K562 (cell line): Measurements from ENCODE around the gene UCHL5. TPM values are rescaled to one million over a fixed set of nuclear protein-coding genes. Genes with fewer than 3 reads are reported as not detected.

Source experiments
- BACH1 ChIP-seq: fragments of 200-800 bp; sonication (Bioruptor generic); IDR thresholded peaks from 2 replicates; pipeline ENCODE4 v1.6.1; 2016; ENCODE audit warnings: missing genetic modification characterization, missing compliant biosample characterization
- CHD4 ChIP-seq: fragments of 200-600 bp; sonication (generic); IDR thresholded peaks from 3 replicates; pipeline ENCODE4 v1.6.1; 2012; ENCODE audit warnings: low read depth, mild to moderate bottlenecking, mixed read lengths, low read length, inconsistent platforms; ENCODE audit not compliant: insufficient read depth, insufficient replicate concordance, poor library complexity, severe bottlenecking
- ZNF24 ChIP-seq: fragments of 450-650 bp; IDR thresholded peaks from 2 replicates; pipeline ENCODE4 v1.6.1; 2016
- ZNF766 ChIP-seq: fragments of 200-800 bp; sonication (Bioruptor generic); conservative IDR thresholded peaks from 2 replicates; pipeline ENCODE4 v1.6.1; 2016; ENCODE audit warnings: missing genetic modification characterization, missing compliant biosample characterization
- polyA plus RNA-seq, 8 experiments: library from polyadenylated mRNA; depleted of rRNA in 4 of 8; stranded (reverse) in 5 of 8; unstranded in 3 of 8; fragments of >200 nt; fragmentation: Nextera tagmentation in 2 of 8; fragmentation: Illumina TruSeq in 1 of 8; extraction: Ambion mirVana in 2 of 8; extraction: Trizol in 1 of 8; gene quantifications; 2 replicates each; pipeline versions ENCODE4 v1.2.1 to v1.2.3, GENCODE V29; 2011 to 2014; ENCODE audit warnings: inconsistent platforms in 1 of 8, missing spikeins in 1 of 8
- total RNA-seq, 7 experiments: library from RNA; depleted of rRNA in 6 of 7; stranded (reverse); fragments of >200 nt in 6 of 7; fragmentation: Illumina TruSeq in 2 of 7; extraction: Trizol in 2 of 7; gene quantifications; 2 replicates each; pipeline versions ENCODE4 v1.2.1 to v1.2.3, GENCODE V29; 2011 to 2021; ENCODE audit warnings: low replicate concordance in 1 of 7
- TF ChIP-seq, protein P1 (sequence below): fragments of 450-650 bp; IDR thresholded peaks from 2 replicates; pipeline ENCODE4 v1.6.1; 2016; ENCODE audit warnings: low read depth
- TF ChIP-seq, protein P2 (sequence below): fragments of 250-450 bp; sonication (Bioruptor Pico); IDR thresholded peaks from 2 replicates; pipeline ENCODE4 v1.5.0; 2021
- TF ChIP-seq, protein P3 (sequence below): sonication (generic); formaldehyde crosslinking; IDR thresholded peaks from 2 replicates; pipeline ENCODE4 v1.8.1; 2023; ENCODE audit warnings: missing genetic modification reagents, mild to moderate bottlenecking, borderline replicate concordance
- TF ChIP-seq, protein P4 (sequence below): fragments of 450-650 bp; IDR thresholded peaks from 2 replicates; pipeline ENCODE4 v1.7.0; 2016; ENCODE audit warnings: borderline replicate concordance

The UCHL5 gene
- total and polyA plus RNA-seq, 9 of the 15 experiments (the other 6 are each of a cell fraction or from before 2014, with no cell fraction given) = 61.0 to 206 (median 122) TPM

DNA sequence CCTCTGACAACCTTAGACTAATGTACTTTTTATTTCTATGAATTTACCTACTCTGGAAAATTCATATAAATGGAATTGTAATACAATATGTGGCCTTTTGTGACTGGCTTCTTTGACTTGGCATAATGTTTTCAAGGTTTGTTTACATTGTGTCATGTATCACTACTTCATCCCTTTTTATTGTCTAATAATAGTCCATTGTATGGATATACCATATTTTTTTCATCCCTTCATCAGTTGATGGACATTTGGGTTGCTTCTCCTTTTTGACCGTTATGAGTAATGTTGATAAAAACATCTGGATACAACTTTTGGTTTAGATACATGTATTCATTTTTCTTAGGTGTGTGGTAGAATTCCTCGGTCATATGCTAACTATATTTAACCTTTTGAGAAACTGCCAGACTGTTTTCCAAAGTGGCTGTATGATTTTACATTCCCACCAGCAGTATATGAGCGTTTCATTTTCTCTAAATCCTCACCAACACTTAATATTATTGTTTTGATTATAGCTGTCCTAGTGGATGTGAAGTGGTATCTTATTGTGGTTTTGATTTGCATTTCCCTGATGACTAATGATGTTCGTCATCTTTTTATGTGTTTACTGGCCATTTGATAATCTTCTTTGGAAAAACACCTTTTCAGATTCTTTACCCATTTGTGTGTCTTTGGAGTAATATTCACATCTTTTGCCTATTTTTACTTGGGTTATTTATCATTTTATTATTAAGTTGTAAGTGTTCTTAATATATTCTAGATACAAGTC is 3.7 kb upstream of the UCHL5 start (continued):
- TF ChIP-seq, protein P1, sequence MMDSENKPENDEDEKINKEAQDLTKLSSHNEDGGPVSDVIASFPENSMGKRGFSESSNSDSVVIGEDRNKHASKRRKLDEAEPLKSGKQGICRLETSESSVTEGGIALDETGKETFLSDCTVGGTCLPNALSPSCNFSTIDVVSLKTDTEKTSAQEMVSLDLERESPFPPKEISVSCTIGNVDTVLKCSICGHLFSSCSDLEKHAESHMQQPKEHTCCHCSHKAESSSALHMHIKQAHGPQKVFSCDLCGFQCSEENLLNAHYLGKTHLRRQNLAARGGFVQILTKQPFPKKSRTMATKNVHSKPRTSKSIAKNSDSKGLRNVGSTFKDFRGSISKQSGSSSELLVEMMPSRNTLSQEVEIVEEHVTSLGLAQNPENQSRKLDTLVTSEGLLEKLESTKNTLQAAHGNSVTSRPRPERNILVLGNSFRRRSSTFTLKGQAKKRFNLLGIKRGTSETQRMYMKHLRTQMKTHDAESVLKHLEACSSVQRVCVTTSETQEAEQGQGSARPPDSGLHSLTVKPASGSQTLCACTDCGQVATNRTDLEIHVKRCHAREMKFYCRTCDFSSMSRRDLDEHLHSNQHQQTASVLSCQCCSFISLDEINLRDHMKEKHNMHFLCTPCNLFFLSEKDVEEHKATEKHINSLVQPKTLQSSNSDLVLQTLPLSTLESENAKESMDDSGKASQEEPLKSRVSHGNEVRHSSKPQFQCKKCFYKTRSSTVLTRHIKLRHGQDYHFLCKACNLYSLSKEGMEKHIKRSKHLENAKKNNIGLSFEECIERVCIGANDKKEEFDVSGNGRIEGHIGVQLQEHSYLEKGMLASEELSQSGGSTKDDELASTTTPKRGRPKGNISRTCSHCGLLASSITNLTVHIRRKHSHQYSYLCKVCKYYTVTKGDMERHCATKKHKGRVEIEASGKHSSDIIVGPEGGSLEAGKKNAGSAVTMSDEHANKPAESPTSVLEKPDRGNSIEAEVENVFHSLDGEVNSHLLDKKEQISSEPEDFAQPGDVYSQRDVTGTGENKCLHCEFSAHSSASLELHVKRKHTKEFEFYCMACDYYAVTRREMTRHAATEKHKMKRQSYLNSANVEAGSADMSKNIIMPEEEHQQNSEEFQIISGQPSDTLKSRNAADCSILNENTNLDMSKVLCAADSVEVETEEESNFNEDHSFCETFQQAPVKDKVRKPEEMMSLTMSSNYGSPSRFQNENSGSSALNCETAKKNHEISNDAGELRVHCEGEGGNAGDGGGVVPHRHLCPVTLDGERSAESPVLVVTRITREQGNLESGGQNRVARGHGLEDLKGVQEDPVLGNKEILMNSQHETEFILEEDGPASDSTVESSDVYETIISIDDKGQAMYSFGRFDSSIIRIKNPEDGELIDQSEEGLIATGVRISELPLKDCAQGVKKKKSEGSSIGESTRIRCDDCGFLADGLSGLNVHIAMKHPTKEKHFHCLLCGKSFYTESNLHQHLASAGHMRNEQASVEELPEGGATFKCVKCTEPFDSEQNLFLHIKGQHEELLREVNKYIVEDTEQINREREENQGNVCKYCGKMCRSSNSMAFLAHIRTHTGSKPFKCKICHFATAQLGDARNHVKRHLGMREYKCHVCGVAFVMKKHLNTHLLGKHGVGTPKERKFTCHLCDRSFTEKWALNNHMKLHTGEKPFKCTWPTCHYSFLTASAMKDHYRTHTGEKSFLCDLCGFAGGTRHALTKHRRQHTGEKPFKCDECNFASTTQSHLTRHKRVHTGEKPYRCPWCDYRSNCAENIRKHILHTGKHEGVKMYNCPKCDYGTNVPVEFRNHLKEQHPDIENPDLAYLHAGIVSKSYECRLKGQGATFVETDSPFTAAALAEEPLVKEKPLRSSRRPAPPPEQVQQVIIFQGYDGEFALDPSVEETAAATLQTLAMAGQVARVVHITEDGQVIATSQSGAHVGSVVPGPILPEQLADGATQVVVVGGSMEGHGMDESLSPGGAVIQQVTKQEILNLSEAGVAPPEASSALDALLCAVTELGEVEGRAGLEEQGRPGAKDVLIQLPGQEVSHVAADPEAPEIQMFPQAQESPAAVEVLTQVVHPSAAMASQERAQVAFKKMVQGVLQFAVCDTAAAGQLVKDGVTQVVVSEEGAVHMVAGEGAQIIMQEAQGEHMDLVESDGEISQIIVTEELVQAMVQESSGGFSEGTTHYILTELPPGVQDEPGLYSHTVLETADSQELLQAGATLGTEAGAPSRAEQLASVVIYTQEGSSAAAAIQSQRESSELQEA = no peak
- TF ChIP-seq, protein P2, sequence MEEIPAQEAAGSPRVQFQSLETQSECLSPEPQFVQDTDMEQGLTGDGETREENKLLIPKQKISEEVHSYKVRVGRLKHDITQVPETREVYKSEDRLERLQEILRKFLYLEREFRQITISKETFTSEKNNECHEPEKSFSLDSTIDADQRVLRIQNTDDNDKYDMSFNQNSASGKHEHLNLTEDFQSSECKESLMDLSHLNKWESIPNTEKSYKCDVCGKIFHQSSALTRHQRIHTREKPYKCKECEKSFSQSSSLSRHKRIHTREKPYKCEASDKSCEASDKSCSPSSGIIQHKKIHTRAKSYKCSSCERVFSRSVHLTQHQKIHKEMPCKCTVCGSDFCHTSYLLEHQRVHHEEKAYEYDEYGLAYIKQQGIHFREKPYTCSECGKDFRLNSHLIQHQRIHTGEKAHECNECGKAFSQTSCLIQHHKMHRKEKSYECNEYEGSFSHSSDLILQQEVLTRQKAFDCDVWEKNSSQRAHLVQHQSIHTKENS (CRISPR knock-in tag) = no peak
- TF ChIP-seq, protein P3, sequence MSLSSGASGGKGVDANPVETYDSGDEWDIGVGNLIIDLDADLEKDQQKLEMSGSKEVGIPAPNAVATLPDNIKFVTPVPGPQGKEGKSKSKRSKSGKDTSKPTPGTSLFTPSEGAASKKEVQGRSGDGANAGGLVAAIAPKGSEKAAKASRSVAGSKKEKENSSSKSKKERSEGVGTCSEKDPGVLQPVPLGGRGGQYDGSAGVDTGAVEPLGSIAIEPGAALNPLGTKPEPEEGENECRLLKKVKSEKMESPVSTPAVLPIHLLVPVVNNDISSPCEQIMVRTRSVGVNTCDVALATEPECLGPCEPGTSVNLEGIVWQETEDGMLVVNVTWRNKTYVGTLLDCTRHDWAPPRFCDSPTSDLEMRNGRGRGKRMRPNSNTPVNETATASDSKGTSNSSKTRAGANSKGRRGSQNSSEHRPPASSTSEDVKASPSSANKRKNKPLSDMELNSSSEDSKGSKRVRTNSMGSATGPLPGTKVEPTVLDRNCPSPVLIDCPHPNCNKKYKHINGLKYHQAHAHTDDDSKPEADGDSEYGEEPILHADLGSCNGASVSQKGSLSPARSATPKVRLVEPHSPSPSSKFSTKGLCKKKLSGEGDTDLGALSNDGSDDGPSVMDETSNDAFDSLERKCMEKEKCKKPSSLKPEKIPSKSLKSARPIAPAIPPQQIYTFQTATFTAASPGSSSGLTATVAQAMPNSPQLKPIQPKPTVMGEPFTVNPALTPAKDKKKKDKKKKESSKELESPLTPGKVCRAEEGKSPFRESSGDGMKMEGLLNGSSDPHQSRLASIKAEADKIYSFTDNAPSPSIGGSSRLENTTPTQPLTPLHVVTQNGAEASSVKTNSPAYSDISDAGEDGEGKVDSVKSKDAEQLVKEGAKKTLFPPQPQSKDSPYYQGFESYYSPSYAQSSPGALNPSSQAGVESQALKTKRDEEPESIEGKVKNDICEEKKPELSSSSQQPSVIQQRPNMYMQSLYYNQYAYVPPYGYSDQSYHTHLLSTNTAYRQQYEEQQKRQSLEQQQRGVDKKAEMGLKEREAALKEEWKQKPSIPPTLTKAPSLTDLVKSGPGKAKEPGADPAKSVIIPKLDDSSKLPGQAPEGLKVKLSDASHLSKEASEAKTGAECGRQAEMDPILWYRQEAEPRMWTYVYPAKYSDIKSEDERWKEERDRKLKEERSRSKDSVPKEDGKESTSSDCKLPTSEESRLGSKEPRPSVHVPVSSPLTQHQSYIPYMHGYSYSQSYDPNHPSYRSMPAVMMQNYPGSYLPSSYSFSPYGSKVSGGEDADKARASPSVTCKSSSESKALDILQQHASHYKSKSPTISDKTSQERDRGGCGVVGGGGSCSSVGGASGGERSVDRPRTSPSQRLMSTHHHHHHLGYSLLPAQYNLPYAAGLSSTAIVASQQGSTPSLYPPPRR (CRISPR knock-in tag) = no peak
- TF ChIP-seq, protein P4, sequence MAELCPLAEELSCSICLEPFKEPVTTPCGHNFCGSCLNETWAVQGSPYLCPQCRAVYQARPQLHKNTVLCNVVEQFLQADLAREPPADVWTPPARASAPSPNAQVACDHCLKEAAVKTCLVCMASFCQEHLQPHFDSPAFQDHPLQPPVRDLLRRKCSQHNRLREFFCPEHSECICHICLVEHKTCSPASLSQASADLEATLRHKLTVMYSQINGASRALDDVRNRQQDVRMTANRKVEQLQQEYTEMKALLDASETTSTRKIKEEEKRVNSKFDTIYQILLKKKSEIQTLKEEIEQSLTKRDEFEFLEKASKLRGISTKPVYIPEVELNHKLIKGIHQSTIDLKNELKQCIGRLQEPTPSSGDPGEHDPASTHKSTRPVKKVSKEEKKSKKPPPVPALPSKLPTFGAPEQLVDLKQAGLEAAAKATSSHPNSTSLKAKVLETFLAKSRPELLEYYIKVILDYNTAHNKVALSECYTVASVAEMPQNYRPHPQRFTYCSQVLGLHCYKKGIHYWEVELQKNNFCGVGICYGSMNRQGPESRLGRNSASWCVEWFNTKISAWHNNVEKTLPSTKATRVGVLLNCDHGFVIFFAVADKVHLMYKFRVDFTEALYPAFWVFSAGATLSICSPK = no peak
- TF ChIP-seq ZNF766 (CRISPR knock-in tag) (no peak), CHD4 (peak; percentile 35), BACH1 (tag) (no peak), ZNF24 (peak; percentile 82)
